ENCODE measurements around the gene HMX1.

The HMX1 gene

DNA sequence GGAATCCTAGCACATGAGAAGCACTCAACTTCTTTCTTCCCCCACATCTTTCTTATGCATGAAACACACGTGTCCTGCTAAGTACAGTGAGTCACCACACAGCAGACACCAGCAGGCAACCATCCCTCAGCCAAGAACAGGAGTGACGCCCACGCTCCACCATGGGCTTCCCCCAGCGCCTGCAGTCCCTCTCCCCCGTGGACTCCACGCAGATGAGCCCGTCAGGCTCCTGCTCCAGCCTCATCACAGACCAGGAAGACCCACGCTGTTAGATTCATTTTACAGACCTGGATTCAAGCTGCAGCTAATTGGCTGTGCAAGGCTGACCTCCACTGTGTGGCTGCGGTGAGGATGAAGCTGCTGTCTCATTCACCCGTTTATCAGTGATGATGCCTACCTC is 16.7 kb downstream of the HMX1 start:
- DNase-seq, result no peak

DNA sequence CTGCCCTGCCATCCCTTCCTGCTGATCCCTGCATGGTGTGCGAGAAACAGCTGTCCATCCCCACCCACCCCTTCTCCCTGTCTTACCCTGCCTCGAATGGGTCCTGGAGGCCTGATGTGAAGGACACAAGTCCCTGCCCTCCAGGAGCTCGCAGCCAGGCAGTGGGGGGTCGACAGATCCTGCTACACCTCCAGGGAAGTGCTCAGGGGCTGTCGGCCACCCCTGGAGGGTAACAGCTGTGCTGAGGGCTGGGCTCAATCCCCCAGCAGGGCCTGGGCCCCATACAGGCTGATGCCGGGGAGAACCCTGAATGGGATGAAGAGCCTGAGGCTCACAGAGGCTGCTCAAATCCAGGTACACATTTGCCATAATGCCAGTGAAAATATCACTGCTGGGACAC is 17.6 kb downstream of the HMX1 start:
- DNase-seq, result no peak

DNA sequence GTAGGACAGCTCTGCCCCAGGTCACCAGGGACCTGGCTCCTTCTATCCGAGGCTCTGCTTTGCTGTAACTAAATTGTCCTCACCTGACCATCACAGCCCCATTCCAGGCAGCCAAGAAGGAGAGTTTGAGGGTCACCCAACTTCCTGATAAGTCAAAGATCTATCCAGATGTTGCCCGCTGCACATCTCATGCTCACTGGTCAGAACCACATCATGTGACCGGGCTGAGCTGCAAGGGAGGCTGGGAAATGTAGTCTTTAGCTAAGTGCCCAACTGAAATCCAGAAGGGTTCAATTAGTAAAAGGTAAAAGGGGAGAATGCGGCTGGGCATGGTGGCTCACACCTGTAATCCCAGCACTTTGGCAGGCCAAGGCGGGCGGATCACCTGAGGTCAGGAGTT is 18.4 kb downstream of the HMX1 start:
- DNase-seq, result no peak

DNA sequence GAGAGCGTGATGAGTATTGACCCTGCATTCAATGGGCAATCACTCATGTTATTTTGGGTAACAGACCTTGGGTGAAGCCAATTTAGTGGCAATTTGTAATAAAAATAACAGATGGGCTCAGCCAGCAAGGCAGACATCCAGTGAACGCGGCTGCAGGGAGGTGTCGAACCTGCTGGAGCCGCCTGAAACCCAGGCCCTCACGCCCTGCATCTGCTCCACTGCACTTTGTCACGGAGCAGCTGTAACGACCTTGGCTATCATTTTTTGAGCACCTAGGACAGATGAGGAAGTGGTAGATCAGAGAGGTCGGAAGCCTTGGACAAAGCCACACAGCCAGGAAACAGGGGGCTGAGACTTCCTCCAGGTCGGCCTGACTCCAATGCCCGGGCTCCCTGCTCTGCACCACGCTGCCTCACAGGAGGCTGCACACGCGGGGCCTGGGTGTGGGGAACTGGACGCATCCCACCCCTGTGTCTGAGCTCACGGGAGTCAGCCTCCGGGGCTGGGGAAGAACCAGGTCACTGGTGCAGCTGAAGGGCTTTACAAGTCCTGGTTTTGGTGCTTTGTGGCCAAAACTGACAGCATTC is 19.4 kb downstream of the HMX1 start:
- DNase-seq, result no peak

DNA sequence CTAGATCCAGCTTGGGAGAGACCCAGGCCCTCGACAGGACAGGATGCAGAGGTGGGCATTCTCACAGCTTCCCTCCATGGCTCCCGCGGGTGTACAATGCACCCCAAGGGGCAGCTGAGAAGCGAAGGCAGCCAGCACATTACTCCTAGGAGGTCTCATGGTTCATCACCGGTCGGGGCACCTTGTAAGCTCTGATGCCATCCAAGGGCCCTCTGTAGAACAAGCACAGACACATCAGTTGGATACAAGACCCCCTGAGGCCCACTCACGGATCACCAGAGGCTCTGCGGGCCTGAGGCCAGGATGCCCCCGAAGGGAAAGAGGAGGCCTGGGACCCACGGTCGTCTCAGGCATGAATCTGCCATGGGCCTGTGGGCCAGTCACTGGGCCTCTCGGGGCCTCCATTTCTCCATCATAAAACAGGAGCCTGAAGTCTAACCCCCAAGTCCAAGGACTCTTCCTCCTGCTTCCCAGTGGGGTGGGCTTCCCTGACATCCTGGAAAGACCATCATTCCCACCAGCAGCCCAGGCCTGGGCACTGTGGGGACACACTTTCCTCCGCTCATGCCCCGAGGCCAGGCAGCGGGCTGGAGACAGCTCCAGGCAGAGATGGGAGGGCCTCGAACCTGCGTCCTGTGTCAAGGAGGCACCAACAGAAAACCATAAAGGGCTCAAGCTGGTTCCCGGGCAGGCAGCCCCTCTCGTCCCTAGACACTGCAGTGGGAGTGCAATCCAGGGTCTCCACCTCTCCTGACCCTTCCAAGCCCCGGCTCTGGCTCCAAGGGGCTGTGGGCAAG is 20.1 kb downstream of the HMX1 start:
- DNase-seq, result no peak

DNA sequence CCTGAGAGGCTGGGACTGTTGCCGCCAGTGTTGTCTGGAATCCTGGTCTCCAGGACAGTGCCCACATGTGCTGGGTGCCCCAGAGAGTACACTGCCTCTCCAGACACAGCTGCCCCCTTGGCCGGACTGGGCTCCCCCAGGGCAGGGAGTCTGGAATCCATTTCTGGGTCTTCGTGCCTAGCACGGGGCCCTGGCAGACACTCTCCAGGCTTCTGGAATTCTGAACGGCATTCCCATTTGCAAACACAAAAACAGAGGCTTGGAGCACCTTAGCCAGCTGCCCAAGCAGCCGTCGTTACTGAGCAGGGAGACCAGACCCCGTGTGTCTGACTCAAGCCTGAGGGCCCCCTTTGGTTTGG is 20.8 kb downstream of the HMX1 start:
- no peak for DNase-seq

DNA sequence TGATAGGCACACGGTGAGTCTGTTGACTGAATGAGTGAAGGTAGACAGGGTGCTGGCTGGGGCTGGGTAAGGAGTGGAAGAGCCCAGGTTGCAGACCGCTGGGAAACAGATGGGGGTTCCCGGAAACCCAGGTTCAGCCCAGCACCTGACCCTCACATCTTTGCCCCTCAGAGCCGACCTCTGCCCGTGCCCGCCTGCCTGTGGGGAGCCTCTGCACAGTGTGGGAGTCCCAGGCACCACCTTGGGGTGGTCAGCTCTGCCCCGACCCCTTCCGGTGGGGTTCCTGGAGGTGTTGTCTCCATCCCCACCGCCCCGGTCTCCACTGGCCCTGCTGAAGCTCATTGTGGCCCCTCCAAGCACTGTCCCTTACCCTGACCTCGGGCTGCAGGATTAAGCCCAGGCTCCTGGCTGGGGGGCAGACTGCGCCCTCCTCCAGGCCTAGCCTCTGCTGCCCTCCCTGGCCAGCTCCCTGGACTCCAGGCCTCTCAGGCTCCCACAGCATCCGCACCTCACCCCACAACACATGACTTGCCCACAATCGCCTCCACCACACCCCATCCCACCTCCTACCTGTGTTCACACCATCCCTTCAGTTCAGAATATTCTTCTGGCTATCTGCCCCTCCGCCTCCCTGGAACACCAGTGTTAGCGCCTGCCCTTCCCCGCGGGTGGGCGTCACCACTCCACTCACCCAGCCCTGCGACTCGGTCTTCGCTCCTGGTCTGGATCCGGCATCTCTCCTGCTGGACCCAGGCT is 21.4 kb downstream of the HMX1 start:
- DNase-seq, result no peak

DNA sequence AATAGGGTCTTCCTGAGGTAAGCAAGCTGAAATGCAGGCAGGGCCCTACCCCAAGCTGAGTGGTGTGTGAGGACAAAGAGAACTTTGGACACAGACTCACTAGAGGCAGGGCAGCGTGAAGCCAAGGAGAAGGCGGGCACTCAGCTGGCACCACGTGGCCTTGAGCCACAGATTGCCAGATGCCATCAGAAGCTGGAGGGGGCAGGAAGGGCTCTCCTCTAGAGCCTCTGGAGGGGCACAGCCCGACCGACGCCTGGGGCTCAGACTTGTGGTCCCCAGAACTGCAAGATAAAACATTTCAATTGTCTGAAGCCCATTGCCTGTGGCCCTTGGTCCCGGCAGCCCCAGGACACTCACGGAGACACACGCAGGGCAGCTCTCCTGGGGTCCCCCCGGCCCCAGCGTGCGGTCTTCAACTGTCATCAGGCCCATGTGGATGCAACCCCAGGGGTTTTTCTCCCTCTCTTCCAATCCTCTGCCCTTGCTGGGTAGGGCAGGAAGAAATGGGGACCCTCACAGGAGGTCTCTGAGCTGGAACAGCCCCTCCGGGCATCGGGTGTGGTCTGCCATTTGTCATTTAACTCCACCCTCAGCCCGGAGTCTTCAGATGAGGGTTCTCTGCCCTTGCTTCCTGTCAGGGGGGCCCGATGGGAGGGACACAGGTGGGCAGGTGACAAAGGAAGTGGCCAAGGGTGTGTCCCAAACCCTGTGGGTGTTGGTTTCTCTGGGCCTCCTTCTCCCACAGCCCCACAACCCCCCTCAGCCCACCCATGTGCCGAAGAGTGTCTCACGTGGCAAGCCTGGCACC is 22.2 kb downstream of the HMX1 start:
- DNase-seq, result no peak

DNA sequence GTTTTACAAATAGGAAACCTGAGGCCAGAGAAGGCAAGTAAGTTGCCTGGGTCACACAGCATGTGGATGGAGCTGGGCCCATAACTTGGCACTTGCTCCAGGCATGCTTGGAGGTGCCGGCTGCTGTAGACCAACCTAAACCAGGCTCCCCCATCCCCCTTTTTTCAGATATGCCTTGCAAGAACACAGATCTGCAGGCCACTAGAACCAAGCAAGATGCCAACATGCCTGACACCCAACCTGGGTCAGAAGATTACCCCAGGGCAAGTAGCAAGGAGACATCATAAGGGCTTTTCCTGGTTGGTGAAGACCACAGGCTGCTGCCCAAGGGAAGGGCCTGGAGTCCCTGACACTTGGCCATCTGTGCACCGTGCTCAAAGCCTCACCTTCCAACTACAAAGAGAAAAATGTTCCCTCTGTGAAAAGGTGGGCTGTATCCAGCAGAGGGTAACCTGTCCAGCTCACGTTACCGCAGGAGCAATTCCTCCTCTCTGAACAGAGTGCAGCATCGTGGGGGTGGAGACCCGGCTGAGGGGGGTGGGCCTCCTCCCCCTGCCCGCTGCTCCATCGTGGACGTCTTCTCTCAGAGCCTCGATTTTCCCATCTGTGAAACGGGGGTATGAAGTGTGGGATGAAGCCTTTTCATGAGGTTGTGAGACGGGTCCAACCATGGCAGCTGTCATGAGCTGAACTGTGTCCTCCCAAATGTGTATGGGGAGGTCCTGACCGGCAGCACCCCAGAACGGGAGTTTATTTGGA is 23.0 kb downstream of the HMX1 start:
- DNase-seq, result no peak

DNA sequence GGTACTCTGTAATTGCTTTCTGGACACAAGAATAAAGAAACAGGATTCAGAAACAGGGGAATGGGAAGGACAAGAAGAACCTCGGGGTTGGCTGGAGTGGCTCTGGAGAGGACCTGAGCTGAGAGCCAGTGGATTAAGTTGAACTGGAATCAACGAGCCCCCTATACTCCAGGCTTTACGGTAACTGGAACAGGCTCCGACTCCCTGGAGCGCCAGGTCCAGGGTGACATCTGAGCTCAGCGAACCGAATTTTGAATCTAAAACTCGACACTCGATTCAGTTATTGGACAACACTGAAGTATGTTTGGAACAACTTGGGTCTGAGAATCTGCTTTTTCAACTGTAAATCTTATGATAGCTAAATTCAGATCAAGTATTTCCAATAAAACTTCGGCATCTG is 23.9 kb downstream of the HMX1 start:
- no peak for DNase-seq

DNA sequence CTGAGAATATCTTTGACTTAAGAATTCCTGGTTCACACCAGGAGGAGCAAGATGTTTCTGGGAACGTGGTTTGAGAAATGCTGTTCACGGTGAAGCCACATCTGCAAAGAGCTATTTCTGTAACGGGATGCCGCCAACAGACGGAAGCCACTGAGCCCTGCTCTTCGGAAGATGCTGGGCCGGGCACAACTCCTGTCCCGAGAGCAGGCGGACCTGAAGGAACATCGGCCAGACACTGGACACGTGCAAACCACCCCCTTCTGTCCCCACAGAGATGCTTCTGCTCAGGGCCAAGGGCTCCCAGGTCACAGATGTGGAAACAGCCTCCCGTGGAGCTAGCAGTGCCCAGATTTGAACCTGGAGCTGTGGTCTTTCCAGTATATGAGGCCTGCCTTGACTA is 24.3 kb downstream of the HMX1 start:
- no peak for DNase-seq

DNA sequence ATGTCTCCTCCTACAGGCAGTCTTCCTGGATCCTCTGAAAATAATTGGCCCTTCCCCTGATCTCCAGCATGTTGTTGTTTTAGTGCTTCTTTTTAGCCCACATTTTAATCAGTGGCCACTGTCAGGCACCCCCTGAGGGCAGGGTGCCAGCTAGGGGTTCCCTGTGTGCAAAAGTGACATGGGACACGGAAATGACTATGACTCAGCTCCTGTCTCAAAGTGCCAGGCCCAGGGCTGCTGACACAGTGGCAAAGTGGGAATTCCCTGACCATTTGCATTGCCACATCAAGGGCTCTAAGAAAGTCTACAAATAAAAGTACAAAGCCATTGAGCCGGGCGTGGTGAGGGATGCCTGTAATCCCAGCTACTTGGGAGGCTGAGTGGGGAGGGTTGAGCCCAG is 24.8 kb downstream of the HMX1 start:
- no peak for DNase-seq

DNA sequence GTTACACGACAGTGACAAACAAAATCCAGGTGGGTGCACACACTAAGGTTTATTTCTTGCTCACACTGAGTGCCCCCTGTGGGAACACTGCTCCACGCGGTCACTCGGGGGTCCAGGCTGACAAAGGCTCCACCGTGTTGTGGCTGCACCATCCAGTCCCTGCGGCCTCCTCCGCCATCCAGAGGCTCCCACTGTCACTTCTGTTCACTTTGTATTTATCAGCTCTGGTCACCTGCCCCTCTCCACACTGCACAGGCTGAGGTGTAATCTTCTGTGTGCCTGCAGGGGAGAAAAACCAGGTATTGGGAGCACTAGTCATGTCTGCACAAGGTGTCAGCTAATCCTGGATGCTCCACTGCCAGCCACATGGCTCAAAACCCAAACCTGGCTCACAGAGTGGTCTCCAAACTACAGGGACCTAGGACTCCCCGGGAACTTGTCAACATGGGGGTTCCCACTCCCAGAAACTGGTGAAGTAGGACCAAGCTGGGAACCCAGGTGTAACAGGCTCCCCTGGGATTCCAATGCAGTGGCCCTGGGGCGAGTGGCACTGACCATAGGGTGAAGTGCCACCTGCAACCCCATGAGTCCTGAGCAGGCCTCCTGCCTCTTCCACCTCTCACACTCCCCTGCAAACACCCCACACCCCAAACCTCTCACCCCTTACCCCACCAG is 25.5 kb downstream of the HMX1 start:
- DNase-seq, result no peak

DNA sequence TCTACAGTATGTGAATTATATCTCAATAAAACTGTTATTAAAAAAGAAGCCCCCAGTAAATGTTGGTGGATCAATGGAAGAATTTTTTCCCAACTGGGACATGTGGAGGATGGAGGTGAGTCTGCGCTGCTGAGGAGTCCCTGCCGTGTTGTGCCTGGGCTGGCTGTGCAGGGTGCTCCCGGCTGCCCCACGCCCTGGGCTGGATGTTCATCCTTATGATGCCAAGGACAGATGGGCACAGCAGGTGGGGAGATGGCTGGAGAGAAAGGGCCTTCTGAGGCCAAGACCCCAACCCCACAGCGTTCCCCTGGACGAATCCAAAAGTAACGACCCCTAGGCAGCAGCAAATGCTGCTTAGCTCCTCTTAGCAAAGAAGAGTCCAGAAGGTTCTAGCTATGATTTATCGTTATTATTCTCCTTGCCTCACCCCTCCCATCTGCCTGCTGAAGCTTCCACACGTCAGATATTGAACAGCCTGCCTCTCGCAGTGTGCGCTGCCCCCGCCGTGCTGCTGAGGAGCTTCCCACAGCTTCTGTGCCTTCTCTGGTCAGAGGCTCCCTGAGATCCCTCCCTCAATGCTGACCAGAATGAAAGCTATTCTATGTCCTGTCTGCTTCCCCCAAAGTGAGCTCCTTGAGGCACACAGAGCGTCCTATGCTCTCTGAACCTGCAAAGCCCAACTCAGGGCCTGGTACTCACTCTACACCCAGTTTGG is 26.5 kb downstream of the HMX1 start:
- DNase-seq, result no peak

DNA sequence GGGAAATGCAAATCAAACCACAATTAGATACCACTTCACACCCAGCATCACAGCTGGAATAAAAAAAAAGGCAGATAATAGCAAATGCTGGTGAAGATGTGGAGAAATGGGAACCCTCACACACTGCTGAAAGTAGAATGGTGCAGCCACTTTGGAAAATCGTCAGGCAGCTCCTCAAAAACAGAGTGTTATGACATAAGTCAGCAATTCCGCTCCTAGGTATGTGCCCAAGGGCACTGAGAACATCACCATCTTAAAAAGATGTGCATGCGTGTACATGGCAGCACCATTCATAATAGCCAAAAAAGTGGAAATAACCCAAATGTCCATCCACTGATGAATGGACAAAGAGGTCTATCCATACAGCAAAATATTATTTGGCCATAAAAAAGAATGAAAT is 28.0 kb downstream of the HMX1 start:
- no peak for DNase-seq

DNA sequence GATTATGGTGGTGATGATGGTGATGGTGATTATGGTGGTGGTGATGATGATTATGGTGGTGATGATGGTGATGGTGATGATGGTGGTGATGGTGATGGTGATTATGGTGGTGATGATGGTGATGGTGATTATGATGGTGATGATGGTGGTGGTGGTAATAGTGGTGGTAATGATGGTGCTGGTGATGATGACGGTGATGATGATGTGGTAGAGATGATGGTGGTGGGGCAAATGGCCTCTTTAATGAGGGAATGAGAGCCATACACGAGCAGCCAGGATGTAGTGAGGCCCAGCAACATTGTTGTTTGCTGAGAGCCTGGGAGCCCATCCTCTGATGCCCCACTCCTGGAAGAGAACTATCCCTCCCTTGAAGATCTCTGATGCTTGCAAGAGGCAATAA is 29.0 kb downstream of the HMX1 start:
- no peak for DNase-seq

DNA sequence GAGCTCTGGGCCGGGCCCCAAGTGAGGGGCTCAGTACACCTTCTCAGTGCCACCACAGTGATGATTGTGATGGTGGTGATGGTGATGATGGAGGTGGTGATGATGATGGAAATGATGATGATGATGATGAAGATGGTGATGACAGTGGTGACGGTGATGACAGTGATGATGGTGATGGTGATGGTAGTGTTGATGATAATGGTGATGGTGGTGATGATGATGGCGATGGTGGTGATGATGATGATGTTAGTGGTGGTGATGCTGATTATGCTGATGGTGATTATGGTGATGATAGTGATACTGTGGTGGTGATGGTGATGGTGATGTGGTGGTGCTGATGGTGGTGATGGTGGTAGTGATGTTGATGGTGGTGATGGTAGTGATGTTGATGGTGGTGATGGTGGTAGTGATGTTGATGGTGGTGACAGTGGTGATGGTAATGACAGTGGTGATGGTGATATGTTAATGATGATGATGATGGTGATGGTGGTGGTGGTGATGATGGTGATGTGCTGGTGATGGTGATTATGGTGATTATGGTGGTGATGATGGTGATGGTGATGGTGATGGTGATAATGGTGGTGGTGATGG is 29.9 kb downstream of the HMX1 start:
- DNase-seq, result no peak

DNA sequence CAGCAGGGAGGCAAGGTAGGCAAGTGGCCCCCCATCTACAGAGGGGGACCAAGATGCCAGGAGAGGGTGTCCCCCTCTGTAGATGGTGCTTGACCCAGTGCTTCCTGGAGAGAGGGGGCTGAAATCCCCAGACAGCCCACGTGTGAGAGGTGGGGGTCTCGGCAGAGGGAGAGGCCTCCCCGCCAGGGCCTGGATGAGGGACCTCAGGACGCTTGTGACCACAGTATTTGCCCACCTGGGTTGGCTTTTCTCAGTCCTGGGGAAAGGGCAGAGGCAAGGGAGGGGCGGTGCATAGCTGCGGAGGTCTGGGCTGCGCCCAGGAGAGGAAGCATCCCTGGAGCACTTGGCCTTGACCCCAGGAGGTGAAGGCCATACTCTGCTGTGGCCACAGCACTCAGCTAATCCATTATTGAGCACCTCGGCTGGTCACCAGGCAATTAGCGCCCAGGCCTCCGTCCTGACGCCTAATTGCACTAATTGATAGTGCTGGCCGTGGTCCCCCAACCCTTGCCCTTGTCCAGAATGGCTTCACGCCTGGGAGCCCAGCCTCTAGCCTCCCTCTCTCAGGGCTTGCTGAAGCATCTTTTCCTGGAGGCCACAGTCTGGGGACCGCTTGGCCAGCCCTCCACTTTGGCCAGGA is 30.7 kb downstream of the HMX1 start:
- DNase-seq, result no peak

DNA sequence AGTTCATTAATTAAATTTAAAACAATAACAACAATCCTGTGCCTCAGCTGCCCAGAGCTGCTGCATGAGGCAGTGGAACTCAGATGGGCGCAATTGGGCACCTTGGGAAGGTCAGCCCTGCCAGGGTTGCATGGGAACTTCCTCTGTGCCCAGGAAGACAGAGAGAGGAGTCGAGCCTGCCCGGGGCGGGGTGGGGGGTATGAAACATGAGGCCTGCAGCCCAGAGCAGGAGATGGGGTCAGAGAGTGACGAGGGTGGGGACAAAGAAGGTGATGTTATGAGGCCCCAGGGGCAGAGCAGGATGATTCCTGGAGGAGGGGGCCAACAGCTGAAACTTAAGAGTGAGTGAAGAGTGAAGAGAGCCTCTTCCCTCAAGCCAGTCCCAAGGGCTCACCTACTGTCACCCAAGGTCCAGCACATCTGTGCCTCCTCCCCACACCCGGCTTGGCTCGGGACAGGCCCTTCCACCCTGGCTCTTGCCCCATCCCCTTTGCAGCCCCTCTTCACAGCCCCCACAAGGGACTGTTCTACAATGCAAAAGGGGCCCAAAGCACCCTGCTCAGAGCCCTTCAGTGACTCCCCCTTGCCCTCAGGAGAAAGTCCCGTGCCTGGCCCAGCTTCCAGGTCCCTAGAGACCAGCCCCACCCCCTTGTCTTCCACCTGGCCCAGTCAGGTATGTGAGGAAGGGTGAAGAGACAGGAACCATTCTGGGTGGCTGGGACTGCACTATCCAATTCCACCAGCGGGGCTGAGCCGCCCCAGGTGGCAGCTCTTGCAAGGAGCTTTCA is 31.4 kb downstream of the HMX1 start:
- no peak for DNase-seq

DNA sequence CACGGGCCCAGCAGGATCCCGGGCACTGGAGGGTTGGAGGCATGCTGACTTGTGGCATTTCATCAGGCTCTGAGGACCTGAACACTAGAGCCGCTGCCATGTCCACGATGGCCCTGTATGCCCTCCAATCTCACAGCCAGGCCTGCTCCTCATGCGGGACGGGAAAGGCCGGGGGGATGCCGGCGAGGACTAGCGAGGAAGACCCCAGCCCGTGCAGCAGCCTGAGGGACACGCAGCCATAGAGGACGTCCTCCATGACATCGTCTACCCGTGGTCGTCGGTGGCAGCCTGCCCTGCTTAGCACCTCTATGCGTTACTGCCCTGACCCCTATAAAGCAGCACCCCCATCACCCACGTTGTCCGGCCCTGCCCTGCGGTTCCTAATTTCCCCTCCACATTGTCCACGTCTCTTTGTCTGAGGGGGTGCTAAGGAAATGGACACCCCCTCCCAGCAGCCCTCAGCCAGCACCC is 32.6 kb downstream of the HMX1 start:
- DNase-seq, result no peak

Data from NCI-H2107 (cell line).